ENCODE measurements around the gene MYBBP1A. TPM values are rescaled to one million over a fixed set of nuclear protein-coding genes. Genes with fewer than 3 reads are reported as not detected.

The MYBBP1A gene
- total RNA-seq, 1 donor from 2014 or later = 87.3 TPM

Other genes with a start within 250 kb of the MYBBP1A start
- gene UBE2G1, start 188.7 kb downstream of the MYBBP1A start, total RNA-seq = 71.6 and 73.3 TPM in 2 replicates
- 5.3 and 6.6 TPM in 2 replicates for gene SPNS3, start 121.4 kb downstream of the MYBBP1A start, total RNA-seq
- gene SPNS2, start 56.5 kb downstream of the MYBBP1A start, total RNA-seq = 0.24 and 0.47 TPM in 2 replicates
- gene GGT6, start 5.2 kb upstream of the MYBBP1A start, total RNA-seq = not detected in 2 replicates
- not detected in 2 replicates for gene SMTNL2, start 29.1 kb upstream of the MYBBP1A start, total RNA-seq
- not detected in 2 replicates for gene ALOX15, start 86.3 kb upstream of the MYBBP1A start, total RNA-seq
- gene PELP1, start 148.8 kb upstream of the MYBBP1A start, total RNA-seq = 89.6 and 92.0 TPM in 2 replicates
- gene ARRB2, start 155.2 kb upstream of the MYBBP1A start, total RNA-seq = 335 and 345 TPM in 2 replicates
- gene MED11, start 176.0 kb upstream of the MYBBP1A start, total RNA-seq = 20.3 and 22.6 TPM in 2 replicates
- gene ZMYND15, start 184.4 kb upstream of the MYBBP1A start, total RNA-seq = 0.10 and 0.12 TPM in 2 replicates
- gene CXCL16, start 184.5 kb upstream of the MYBBP1A start, total RNA-seq = 3.3 and 4.4 TPM in 2 replicates
- 0.22 and 0.83 TPM in 2 replicates for gene TM4SF5, start 216.5 kb upstream of the MYBBP1A start, total RNA-seq
- gene VMO1, start 231.0 kb upstream of the MYBBP1A start, total RNA-seq = 0.51 TPM in 1 of 2 replicates, not detected in the other
- not detected in 2 replicates for gene GLTPD2, start 233.6 kb upstream of the MYBBP1A start, total RNA-seq
- gene PSMB6, start 240.8 kb upstream of the MYBBP1A start, total RNA-seq = 160 and 163 TPM in 2 replicates